NCI-H460 (cell line): ENCODE results near the gene LDLRAD2. TPM values are rescaled to one million over a fixed set of nuclear protein-coding genes. Genes with fewer than 3 reads are reported as not detected.

ENCODE experiments used
- DNase-seq: peaks from one replicate; pipeline ENCODE4 v3.0.0-alpha.2; 2016; ENCODE audit warnings: low read depth; ENCODE audit errors: extremely low read depth
- total RNA-seq: library from RNA; depleted of rRNA; stranded (reverse); fragments of >200 nt; shearing (Covaris generic); gene quantifications from 2 replicates; pipeline ENCODE4 v1.2.3, GENCODE V29; 2014

LDLRAD2 gene
- total RNA-seq, 1 experiment from 2014 or later: not detected

DNA sequence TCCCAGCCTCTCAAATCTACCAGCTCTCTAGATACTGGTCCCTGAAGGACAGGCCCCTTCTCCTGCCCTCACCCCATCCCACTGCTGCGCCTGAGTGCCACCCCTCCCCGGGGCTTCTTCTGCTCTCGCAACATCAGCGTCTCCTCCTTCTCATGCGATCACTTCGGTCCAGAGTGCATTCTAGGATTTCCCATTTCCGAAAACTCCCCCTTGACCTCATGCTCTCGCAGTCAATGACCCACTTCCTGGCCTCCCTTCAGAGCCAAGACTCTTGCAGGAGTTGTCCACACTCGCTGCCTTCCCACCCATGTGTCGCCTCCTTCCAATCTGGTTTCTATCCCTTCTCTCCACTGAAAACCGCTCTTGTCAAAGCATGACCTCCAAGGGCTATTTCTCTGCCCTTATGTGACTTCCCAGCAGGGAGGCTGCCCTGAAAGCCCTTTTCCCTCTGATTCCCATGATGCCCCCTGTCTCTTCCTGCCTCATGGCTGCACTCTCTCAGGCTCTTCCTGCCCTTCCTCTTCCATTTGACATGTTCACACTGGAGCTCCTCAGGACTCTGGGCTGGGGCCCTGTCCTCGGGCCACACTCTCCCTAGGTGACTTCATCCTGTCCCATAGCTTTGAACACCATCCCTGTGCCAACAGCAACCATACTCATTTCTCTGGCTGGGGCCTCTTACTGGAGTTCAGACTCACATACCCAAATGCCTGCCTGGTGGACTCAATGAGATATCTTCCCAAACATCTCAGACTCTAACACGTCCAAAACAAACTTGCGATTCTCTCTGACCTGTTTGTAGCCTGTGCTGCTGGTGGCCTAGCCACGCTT, 46.0 kb downstream of the LDLRAD2 start:
- DNase-seq: no peak

DNA sequence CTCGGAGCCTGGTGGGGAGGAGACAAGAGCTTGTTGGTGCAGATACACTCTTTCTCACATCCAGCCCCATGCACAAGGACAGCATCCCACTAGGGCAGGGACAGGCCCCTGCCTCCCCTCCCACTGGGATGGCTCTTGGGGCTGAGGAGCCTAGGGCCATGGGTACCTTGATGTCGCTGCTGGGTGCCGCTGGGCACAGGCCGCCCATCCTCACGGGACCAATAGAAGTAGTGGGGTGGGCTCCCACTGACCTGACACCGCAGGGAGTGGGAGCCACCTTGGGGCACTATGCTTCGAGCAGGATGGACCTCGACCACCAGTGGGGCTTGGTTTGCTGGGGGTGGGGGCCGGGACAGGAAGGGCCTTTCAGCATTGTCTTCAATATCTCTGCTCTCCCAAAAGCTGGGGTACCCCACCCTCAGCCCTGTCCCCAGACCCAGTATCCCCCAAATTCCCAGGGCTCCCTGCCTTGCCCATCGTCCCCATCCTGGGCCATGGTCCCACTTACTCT, 47.7 kb downstream of the LDLRAD2 start:
- no peak for DNase-seq

GRCh38 chr1:21860971-21861370, 48.9 kb downstream of the LDLRAD2 start:
- DNase-seq: no peak

GRCh38 chr1:21861602-21862429, 49.8 kb downstream of the LDLRAD2 start:
- DNase-seq: no peak

- no peak for DNase-seq
Observed at GRCh38 chr1:21863981-21864380, 51.9 kb downstream of the LDLRAD2 start.

- no peak for DNase-seq
Observed at GRCh38 chr1:21864730-21865129, 52.7 kb downstream of the LDLRAD2 start.

- DNase-seq: no peak
Observed at GRCh38 chr1:21865609-21865942, 53.5 kb downstream of the LDLRAD2 start.

GRCh38 chr1:21865943-21866706, 54.1 kb downstream of the LDLRAD2 start:
- DNase-seq: no peak

DNA sequence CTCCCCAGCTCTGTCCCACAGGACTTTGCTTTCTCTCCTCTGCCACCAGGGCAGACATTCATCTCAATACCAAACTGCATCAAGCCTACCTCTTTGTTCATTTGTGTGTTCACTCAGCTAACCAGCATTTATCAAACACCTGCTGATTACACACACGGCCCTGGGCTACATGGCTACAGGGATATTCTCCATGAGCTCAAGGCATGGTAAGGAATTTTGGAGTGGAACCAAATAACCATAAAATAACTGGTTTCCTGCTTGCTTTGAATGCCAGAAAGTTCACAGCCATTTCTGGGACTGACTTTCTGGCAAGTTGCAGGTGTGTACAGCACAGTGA, 54.6 kb downstream of the LDLRAD2 start:
- DNase-seq: no peak

DNA sequence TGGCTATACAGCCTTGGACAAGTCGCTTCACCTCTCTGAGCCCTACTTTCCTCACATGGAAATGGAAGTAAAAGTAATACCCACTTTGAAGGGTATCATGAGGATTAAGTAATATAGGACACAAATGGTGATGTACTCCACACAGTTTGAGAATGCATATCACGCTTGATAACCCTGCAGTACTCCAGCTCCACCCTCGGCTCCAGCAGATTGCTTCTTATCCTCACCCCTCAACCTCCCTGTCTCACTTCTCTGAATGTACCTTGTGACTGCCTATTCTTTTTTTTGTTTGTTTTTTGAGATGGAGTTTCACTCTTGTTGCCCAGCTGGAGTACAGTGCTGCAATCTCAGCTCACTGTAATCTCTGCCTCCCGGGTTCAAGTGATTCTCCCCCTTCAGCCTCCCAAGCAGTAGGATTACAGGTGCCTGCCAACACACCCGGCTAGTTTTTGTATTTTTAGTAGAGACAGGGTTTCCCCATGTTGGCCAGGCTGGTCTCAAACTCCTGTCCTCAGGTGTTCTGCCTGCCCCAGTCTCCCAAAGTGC, 55.5 kb downstream of the LDLRAD2 start:
- no peak for DNase-seq

DNA sequence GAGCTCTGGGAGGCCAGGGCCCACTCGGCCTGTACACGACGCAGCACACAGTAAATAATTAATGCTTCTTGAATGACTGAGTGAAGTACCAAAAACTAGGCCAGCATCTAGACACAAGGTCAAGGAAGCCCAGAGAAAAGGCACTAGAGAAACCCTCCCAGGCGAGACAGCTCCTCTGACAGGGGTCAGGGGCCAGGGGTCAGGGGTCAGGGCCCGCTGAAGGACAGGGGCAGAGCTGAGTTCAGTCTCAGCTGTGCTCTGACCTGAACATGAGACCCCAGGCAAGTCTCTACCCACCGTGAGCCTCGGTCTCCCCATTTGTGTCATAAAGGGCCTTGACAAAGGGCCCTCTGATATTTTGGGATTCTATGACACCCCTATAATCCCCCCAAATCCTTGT, 56.4 kb downstream of the LDLRAD2 start:
- no peak for DNase-seq

- no peak for DNase-seq
Observed at GRCh38 chr1:21868941-21869454, 56.9 kb downstream of the LDLRAD2 start.

- peak; percentile 69 for DNase-seq
Observed at GRCh38 chr1:21869620-21870121, 57.6 kb downstream of the LDLRAD2 start.

DNA sequence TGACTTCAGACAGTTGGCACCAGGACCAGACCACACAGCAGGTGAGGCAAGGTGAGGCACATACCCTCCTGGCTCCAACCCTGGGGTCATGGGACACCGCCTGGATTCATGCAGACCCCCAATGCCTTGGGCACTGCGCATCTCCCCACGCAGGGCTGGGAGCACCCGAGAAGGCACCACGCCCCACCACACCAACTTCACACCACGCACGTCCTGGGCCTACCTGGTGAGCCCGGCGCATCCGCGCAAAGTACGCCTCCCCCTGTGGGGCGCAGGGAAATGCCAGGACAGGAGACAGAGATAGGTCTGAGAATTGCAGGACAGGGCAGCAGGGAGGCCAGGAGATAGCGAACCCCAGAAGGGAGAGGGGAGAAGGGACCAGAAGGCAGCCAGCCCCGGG, 58.5 kb downstream of the LDLRAD2 start:
- DNase-seq: no peak

GRCh38 chr1:21871943-21872342, 59.9 kb downstream of the LDLRAD2 start:
- DNase-seq: no peak

- no peak for DNase-seq
Observed at GRCh38 chr1:21872445-21873079, 60.5 kb downstream of the LDLRAD2 start.

DNA sequence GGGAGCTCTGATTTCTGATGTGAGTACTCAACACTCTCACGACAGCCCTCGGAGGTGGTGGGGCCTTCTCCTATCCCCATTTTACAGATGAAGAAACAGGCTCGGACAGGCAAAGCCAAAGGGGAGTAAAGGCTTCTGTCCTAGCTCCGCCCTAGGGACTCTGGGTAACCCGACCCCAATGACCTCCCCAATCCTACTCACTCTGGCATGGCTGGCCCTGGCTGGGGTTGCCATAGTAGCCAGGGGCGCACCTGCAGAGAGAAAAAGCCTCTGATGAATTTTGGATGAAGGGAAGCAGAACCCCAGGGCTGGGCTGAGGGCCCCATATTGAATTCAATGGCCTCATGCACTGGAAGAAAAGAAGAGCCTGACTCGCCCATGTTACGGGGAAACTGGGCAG, 61.1 kb downstream of the LDLRAD2 start:
- DNase-seq: no peak

DNA sequence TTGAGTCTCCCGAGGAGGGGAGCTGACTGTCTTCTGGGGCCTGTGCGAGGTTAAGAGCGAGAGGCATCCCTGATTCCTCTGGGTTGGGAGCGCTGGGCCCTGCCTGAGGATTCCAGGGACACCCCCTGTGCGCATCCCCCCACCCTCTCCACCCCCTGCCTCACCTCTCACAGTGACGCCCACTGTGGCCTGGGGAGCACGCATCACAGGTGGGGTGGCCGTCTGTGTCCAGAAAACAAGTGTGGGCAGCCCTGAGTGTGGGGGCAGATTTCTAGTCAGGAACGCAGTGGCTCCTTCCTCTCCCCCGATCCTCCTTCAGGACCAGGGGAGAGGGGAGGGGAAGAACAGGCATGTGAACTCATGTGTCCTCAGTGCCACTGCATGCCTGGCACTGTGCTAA, 61.7 kb downstream of the LDLRAD2 start:
- no peak for DNase-seq

DNA sequence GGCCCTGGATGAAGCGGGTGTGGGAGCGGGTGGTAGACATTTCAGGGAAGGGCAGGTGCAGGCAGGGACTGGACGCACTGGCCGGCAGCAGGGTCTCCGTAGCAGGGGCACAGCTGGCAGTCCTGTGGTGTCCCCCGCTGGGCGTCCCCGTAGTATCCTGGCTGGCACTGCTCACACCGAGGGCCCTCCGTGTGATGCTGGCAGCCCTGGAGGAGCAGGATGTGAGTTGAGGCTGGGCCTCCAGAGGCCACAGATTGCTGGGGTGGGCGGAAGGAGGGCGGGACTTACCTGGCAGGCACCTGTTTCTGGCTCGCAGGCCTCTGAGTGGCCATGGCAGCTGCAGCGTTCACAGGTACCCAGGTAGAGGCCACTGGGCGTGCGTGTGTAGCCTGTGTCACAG, 62.3 kb downstream of the LDLRAD2 start:
- no peak for DNase-seq
